Adipocyte (in vitro differentiated cells): ENCODE measurements around the gene BBS4.
A peak's percentile ranks its signal among the peaks of the same experiment; 100 is the strongest.

Experiments used
- DNase-seq: peaks from one replicate; pipeline ENCODE4 v3.0.0-alpha.2; 2015; ENCODE audit warnings: low read depth
- H3K27me3 ChIP-seq: replicated peaks from 2 replicates; pipeline ENCODE4 v1.7.0; 2013; ENCODE audit warnings: mild to moderate bottlenecking, low read length, moderate library complexity; ENCODE audit not compliant: control insufficient read depth, insufficient read depth
- H3K36me3 ChIP-seq: 2 replicates; pipeline ENCODE4 v1.7.0; 2013; ENCODE audit warnings: low read length, mild to moderate bottlenecking, moderate library complexity; ENCODE audit not compliant: control insufficient read depth, insufficient read depth, severe bottlenecking
- H3K4me1 ChIP-seq: 2 replicates; pipeline ENCODE4 v1.7.0; 2013; ENCODE audit warnings: mild to moderate bottlenecking, low read length, moderate library complexity; ENCODE audit not compliant: control insufficient read depth, insufficient read depth
- H3K4me3 ChIP-seq: 2 replicates; pipeline ENCODE4 v1.7.0; 2013; ENCODE audit warnings: mild to moderate bottlenecking, low read length, moderate library complexity
- H3K9ac ChIP-seq: 2 replicates; pipeline ENCODE4 v1.7.0; 2013; ENCODE audit warnings: mild to moderate bottlenecking, low read length, moderate library complexity
- H3K9me3 ChIP-seq: 2 replicates; pipeline ENCODE4 v1.7.0; 2013; ENCODE audit warnings: mild to moderate bottlenecking, low read length, moderate library complexity; ENCODE audit not compliant: control insufficient read depth

The BBS4 gene

DNA sequence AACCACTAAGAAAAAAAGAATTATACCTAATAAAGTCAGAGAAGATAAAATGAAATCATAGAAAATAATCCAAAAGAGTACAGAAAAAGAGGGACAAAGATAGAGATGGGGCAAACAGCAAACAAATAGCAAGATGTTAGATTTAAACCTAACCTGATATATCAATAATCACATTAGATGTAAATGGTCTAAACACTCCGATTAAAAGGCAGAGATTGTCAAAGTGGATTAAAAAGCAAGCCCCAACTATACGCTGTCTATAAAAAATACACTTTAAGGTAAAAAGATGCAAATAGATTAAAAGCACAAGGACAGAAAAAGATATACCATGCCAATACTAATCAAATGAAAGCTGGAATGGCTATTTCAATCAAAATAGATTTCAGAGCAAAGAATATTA lies 80.8 kb downstream of the BBS4 start:
- no peak for DNase-seq
- Histone ChIP-seq H3K36me3 (peaks cover 95% of the 10 kb centered on the region), H3K4me1 (no peaks in the 10 kb centered on the region)

DNA sequence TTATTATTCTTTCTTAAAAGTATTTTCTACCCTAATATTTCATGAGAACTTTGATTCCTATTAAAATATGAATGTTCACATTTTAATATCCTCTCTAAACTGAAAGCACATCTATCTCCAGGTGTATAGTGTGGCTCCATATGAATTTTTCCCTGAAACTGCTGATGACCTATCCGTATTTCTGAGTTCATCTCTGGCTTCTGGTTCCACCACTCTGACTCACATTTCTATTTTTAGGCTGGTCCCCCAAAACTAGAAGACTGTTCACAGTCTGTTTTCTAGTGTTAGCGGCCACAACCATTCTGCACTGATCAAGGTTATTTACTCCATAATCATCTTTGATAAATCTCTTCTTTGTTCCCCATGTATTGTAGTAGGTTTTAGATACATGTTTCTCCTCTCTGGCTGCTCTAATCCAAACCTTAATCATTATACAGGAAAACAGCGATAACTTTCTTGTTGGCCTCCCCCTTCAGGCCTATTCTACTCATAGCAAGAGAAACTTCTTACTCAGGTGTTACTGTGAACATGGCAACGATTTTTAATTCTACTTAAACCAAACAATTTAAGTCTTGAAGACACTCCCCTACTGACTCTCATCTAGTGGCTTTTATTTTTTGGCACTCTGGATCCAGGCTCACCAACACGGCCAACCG lies 84.8 kb downstream of the BBS4 start:
- peaks cover 24% of the 10 kb centered on the region for H3K9me3 ChIP-seq
- no peak overlapping the region for H3K4me3 ChIP-seq
- H3K9ac ChIP-seq = no peak overlapping the region
- no peaks in the 10 kb centered on the region for H3K27me3 ChIP-seq
- H3K36me3 ChIP-seq = peaks cover 92% of the 10 kb centered on the region
- DNase-seq = no peak
- no peaks in the 10 kb centered on the region for H3K4me1 ChIP-seq

More for the DNA sequence above, 80.8 kb downstream of the BBS4 start:
- Histone ChIP-seq H3K9me3 (peaks cover 24% of the 10 kb centered on the region), H3K27me3 (no peaks in the 10 kb centered on the region), H3K4me3 (peak overlapping the region; percentile 24), H3K9ac (no peak overlapping the region)

DNA sequence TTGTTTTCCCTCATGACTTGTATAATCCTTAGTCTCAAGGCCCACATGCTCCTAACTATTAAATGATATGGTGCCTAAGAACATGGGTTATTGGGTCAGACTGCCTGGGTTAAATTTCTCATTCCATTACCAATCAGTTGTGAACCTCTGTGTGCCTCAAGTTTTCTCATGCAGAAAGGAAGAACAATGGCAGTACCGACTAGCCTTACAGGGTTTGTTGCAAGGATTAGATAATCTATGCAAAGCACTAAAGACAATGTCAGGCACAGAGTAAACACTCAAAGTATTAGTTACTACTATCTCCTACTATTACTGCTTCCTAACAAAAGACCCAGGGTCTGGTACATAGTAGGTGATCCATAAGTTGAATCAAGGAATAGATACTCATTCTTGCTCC lies 85.3 kb downstream of the BBS4 start:
- Histone ChIP-seq H3K4me3 (no peak overlapping the region), H3K27me3 (no peaks in the 10 kb centered on the region), H3K9me3 (peaks cover 23% of the 10 kb centered on the region), H3K9ac (no peak overlapping the region), H3K36me3 (peaks cover 92% of the 10 kb centered on the region), H3K4me1 (no peaks in the 10 kb centered on the region)
- DNase-seq = no peak

DNA sequence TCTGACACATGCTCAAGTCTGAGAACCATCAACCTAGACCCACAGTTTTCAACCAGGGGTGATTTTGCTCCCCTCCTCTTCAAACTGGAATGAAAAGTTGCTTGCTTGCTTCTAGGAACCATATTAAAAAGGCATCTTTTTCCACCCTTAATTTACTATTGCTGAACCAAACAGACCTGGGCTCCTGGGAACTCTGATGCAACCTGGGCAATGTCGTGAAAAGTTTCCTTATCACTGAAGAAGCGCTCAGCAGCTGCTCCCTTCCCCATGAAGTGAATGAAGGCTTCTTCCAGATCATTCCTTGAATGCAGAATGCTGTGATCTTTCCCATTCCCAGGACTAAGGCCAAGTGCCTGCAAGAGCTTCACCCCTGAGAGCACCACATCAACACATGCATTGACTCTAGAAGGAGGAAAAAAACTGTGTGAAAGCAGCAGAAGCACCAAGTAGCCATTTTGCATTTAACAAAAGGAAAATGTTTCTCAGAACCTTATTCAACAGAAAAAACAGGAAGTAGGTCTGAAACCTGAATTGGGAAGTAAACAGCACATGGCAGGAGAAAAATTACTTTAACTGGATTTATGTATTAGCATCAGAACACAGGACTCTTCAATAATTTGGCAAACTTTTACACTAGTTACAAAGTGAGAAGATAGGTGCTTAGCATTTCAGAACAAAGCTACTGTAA lies 88.8 kb downstream of the BBS4 start:
- peaks cover 71% of the 10 kb centered on the region for H3K36me3 ChIP-seq
- no peak overlapping the region for H3K9ac ChIP-seq
- H3K4me3 ChIP-seq = no peak overlapping the region
- no peak for DNase-seq
- no peaks in the 10 kb centered on the region for H3K27me3 ChIP-seq
- H3K9me3 ChIP-seq = no peaks in the 10 kb centered on the region
- H3K4me1 ChIP-seq = peaks cover 1% of the 10 kb centered on the region

DNA sequence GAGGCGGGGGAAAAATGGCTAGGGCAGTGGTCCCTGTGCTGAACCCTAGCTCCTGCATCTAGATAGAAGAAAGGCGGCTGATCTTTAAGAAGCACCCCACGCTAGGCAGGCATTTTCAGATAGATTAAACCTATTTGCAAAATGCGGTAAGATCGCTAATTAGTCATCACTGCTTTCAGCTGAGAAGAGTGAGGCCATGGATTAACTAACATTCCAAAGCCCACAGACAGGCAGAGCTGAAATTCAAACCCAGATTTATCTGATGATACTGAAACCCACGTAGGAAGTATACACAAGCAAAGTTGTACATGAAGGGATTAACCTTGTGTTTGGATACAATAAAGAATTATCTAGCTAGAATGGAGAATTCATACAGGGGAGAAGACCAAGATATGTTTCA lies 92.8 kb downstream of the BBS4 start:
- no peak for DNase-seq
- Histone ChIP-seq H3K27me3 (no peaks in the 10 kb centered on the region), H3K36me3 (peaks cover 34% of the 10 kb centered on the region), H3K4me3 (no peak overlapping the region), H3K4me1 (peaks cover 20% of the 10 kb centered on the region), H3K9me3 (no peaks in the 10 kb centered on the region), H3K9ac (no peak overlapping the region)

DNA sequence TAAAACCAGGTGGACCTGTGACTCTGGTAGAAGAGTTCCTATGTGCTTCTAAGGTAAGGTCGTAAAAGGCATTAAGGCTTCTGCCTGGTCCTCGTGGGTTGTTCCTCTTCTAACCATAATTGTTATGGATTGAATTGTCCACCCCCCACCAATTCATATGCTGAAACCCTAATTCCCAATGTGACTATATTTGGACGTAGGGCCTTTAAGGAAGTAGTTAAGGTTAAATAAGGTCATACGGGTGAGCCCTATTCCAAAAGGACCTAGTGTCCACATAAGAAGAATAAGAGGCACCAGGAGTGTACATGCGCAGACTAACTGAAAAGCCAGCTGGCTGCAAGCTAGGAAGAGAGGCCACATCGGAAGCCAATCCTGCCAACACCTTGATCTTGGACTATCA lies 95.6 kb downstream of the BBS4 start:
- Histone ChIP-seq H3K36me3 (peaks cover 15% of the 10 kb centered on the region), H3K9me3 (no peaks in the 10 kb centered on the region), H3K9ac (peak overlapping the region; percentile 95), H3K4me3 (peak overlapping the region; percentile 84), H3K4me1 (peaks cover 40% of the 10 kb centered on the region), H3K27me3 (no peaks in the 10 kb centered on the region)
- DNase-seq = no peak

DNA sequence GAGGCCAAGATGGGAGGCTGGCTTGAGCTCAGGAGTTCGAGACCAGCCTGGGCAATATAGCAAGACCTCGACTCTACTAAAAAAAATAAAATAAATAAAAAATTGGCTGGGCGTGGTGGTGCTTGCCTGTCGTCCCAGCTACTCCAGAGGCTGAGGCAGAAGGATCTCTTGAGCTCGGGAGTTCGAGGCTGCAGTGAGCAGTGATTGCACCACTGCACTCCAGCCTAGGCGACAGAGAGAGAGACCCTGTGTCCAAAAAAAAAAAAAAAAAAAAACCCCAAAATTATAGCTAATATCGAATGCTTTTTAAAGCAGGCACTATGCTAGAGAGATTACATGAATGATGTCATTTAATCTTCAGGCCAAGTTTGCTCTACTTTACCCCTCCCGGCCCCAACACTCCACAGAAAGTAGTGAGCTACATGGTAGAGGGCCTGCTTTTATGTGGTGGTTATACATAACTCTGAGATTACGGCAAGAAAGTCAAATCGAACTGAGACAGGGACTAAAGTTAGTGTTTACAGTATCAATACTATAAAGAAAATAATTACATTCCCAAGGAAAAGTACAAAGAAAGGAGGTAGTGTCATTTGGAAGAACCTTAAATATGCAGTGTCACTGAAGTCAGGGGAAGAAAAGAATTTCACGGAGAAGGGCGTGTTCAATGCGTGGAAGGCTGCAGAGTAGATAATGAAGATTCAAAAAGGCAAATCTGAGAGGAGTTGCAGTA lies 96.4 kb downstream of the BBS4 start:
- Histone ChIP-seq H3K36me3 (peaks cover 10% of the 10 kb centered on the region), H3K27me3 (no peaks in the 10 kb centered on the region), H3K4me1 (peaks cover 40% of the 10 kb centered on the region), H3K9me3 (no peaks in the 10 kb centered on the region), H3K4me3 (peak overlapping the region; percentile 84), H3K9ac (peak overlapping the region; percentile 95)
- peak; percentile 38 for DNase-seq

DNA sequence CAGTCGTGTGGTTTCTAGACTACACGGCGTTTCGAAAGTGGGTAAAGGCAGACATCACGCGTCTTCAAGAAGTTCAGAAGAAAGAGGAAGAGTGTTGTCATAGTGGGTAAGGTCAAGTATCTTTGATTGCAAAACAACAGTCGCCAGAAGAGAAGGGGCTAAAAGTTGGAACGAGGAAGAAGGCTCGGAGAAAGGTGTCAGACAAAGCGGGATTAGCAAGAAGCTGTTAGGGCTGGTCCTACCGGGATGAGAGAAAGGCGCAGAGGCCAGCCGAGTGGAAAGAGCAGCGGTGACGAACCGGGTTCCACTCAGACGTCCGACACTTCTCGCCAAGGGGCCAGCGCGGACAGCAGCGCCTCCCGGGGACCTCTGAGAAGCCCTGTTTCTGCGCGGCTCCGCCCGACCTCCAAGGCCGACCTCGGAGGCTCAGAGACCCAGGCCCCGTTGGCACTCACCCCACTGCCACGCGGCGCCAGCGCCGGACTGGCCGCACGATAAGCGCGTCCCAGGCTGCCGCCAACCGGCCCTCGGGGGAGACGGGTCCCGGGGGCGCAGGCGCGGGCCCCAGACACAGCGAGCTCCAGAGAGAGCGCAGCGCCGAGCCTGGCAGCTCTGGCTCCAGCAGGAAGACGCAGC lies 97.1 kb downstream of the BBS4 start:
- Histone ChIP-seq H3K4me1 (peaks cover 40% of the 10 kb centered on the region), H3K4me3 (peak overlapping the region; percentile 84), H3K9ac (peak overlapping the region; percentile 95), H3K27me3 (no peaks in the 10 kb centered on the region), H3K9me3 (no peaks in the 10 kb centered on the region), H3K36me3 (peaks cover 10% of the 10 kb centered on the region)
- peak; percentile 69 for DNase-seq

DNA sequence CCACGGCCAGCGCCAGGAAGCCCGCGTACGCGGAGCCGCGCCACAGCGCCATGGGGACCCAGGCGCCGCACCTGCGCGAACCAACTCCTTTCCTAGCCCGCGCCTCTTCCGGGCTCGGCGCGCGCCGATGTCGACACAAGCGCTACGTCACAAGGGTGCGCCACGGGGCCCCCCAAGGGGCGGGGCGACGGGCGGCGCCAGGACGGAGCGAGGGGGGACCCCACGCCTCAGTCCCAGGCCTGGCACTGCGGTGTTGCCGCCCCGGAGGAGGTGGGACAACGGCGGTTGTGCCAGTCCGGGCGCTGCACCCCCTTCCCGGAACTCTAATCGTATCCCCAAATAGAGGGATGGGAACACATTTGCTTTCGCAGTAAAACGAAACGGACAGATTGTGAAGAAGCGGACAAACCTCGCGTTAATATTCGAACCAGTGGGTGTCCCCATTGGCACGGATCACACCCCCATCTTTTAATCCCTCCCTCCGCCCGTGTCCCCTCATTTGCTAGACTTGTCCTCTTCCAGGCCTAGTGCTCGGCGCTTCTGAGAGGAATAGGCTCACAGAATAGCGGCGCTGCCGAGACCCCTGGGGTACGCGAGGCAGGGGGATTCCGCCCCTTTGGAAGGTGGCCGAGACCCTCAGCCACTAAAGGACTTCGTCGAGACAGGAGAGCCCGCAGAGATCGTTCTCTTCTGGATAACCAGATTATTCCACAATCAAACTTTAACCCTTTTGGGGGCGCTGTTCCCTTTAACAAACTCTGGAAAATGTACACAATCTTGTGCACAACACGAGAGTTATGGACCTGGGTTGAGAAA lies 97.8 kb downstream of the BBS4 start, which contains the start of gene ADPGK:
TSS of gene ADPGK (minus strand) at position 119 of the 816 bp plus-strand sequence. CDS start at position 52, 67 bp downstream.
- no peaks in the 10 kb centered on the region for H3K9me3 ChIP-seq
- H3K36me3 ChIP-seq = peaks cover 5% of the 10 kb centered on the region
- peak within 1 kb of the TSS; percentile 95 for H3K9ac ChIP-seq
- peaks cover 40% of the 10 kb centered on the region for H3K4me1 ChIP-seq
- H3K27me3 ChIP-seq = no peaks in the 10 kb centered on the region
- H3K4me3 ChIP-seq = peak within 1 kb of the TSS; percentile 84
- DNase-seq = peak; percentile 94

DNA sequence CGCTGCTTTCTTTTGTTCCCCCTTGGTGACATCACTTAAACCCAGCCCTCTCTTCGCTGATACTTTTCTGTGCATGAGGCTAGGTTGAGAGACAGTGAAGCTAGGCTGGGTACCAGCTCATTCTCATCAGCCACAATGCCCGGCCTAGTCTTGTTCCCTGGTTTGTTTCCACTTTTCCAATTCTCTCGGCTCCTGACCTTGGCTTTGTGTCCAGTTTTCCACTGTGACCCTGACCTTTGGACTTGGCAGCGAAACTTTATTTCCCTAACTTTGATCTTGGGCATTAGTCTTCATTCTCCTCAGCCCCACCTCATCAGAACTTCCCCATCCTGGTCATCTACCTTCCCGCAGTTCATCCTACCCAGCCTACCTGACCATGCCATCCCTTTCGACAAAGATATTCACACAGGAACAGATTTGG lies 98.5 kb downstream of the BBS4 start:
- peak overlapping the region; percentile 84 for H3K4me3 ChIP-seq

More for the DNA sequence above, 98.5 kb downstream of the BBS4 start:
- peaks cover 3% of the 10 kb centered on the region for H3K36me3 ChIP-seq
- no peaks in the 10 kb centered on the region for H3K27me3 ChIP-seq
- peaks cover 40% of the 10 kb centered on the region for H3K4me1 ChIP-seq
- no peak for DNase-seq
- H3K9me3 ChIP-seq = no peaks in the 10 kb centered on the region
- H3K9ac ChIP-seq = peak overlapping the region; percentile 95
